Liver (tissue), 3 donors: ENCODE data around the gene PDCD1.

Experiments
- GABPA ChIP-seq, 2 donors: IDR thresholded peaks in 1 of 2; conservative IDR thresholded peaks in 1 of 2; 2 replicates each; pipeline ENCODE4 v1.6.1; 2016; ENCODE audit warnings: antibody characterized with exemption in 2 of 2, mild to moderate bottlenecking in 1 of 2, moderate library complexity in 1 of 2
- JUND ChIP-seq, 2 donors: IDR thresholded peaks; 2 replicates each; pipeline ENCODE4 v1.6.1; 2016; ENCODE audit warnings: antibody characterized with exemption in 2 of 2
- RAD21 ChIP-seq, 2 donors: IDR thresholded peaks; 2 replicates each; pipeline ENCODE4 v1.6.1; 2016; ENCODE audit warnings: antibody characterized with exemption in 2 of 2, mild to moderate bottlenecking in 2 of 2
- TAF1 ChIP-seq: conservative IDR thresholded peaks from 2 replicates; pipeline ENCODE4 v1.6.1; 2016; ENCODE audit warnings: antibody characterized with exemption, mild to moderate bottlenecking
- YY1 ChIP-seq: IDR thresholded peaks from 2 replicates; pipeline ENCODE4 v1.6.1; 2016; ENCODE audit warnings: antibody characterized with exemption, mild to moderate bottlenecking
- TF ChIP-seq, protein P1 (sequence below): fragments of 150-350 bp; IDR thresholded peaks from 2 replicates; pipeline ENCODE4 v1.5.1; 2017; ENCODE audit warnings: improper control_type of control experiment, low read depth, low read length; ENCODE audit not compliant: missing input control
- TF ChIP-seq, protein P2 (sequence below): IDR thresholded peaks from 2 replicates; pipeline ENCODE4 v1.6.1; 2016; ENCODE audit warnings: antibody characterized with exemption, mild to moderate bottlenecking
- donor health status: healthy.
- donor health status: healthy.

DNA sequence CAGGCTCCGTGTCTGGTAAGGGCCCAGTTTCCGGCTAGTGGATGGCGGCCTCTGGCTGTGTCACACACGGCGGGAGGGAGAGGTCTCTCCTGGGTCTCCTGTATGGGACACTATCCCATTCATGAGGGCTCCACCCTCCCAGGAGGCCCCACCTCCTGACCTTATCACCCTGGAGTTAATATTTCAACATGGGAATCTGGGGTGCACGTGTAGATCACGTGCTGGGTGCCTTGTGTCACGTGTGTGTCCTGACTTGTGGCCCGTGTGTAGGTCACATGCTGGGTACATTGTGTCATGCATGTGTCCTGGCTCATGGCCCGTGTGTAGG is 39.8 kb downstream of the PDCD1 start:
- TF ChIP-seq, protein P1, sequence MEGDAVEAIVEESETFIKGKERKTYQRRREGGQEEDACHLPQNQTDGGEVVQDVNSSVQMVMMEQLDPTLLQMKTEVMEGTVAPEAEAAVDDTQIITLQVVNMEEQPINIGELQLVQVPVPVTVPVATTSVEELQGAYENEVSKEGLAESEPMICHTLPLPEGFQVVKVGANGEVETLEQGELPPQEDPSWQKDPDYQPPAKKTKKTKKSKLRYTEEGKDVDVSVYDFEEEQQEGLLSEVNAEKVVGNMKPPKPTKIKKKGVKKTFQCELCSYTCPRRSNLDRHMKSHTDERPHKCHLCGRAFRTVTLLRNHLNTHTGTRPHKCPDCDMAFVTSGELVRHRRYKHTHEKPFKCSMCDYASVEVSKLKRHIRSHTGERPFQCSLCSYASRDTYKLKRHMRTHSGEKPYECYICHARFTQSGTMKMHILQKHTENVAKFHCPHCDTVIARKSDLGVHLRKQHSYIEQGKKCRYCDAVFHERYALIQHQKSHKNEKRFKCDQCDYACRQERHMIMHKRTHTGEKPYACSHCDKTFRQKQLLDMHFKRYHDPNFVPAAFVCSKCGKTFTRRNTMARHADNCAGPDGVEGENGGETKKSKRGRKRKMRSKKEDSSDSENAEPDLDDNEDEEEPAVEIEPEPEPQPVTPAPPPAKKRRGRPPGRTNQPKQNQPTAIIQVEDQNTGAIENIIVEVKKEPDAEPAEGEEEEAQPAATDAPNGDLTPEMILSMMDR, result no peak
- TF ChIP-seq, protein P2, sequence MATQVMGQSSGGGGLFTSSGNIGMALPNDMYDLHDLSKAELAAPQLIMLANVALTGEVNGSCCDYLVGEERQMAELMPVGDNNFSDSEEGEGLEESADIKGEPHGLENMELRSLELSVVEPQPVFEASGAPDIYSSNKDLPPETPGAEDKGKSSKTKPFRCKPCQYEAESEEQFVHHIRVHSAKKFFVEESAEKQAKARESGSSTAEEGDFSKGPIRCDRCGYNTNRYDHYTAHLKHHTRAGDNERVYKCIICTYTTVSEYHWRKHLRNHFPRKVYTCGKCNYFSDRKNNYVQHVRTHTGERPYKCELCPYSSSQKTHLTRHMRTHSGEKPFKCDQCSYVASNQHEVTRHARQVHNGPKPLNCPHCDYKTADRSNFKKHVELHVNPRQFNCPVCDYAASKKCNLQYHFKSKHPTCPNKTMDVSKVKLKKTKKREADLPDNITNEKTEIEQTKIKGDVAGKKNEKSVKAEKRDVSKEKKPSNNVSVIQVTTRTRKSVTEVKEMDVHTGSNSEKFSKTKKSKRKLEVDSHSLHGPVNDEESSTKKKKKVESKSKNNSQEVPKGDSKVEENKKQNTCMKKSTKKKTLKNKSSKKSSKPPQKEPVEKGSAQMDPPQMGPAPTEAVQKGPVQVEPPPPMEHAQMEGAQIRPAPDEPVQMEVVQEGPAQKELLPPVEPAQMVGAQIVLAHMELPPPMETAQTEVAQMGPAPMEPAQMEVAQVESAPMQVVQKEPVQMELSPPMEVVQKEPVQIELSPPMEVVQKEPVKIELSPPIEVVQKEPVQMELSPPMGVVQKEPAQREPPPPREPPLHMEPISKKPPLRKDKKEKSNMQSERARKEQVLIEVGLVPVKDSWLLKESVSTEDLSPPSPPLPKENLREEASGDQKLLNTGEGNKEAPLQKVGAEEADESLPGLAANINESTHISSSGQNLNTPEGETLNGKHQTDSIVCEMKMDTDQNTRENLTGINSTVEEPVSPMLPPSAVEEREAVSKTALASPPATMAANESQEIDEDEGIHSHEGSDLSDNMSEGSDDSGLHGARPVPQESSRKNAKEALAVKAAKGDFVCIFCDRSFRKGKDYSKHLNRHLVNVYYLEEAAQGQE, result no peak
- TF ChIP-seq YY1 (no peak), JUND (IDR thresholded peaks at IDR 0.05) (no peak), RAD21 (IDR thresholded peaks at IDR 0.05) (peak in 1 of 2 donors; percentile 28), TAF1 (no peak), GABPA (IDR thresholded peaks at IDR 0.05 in 1 of 2, conservative IDR thresholded peaks at IDR 0.05 in 1 of 2) (peak in 1 of 2 donors; percentile 25)
